CD14-positive monocyte (primary cell): ENCODE data around the gene CSGALNACT2. TPM values are rescaled to one million over a fixed set of nuclear protein-coding genes. Genes with fewer than 3 reads are reported as not detected.

Experiments
- DNase-seq, 3 donors: peaks; one replicate each; pipeline ENCODE4 v3.0.0-alpha.2; 2011 to 2022
- H2AFZ ChIP-seq: 2 replicates; pipeline ENCODE4 v1.6.0; 2012; ENCODE audit warnings: mild to moderate bottlenecking, low read depth, low read length, inconsistent platforms; ENCODE audit not compliant: insufficient read depth, poor library complexity, severe bottlenecking
- H3K27ac ChIP-seq, 2 donors: 1 replicate in 1 of 2; 2 replicates in 1 of 2; pipeline ENCODE4 v1.5.1; 2012 to 2013; ENCODE audit warnings: low read length in 2 of 2, control low read depth in 1 of 2, inconsistent platforms in 1 of 2, low read depth in 1 of 2, mild to moderate bottlenecking in 1 of 2
- H3K27me3 ChIP-seq, 2 donors: one replicate each; pipeline versions ENCODE4 v1.6.0 to v1.6.1; 2011 to 2013; ENCODE audit warnings: low read length in 2 of 2; ENCODE audit not compliant: control insufficient read depth in 2 of 2, insufficient read depth in 2 of 2
- H3K36me3 ChIP-seq, 2 donors: replicated peaks in 1 of 2; 1 replicate in 1 of 2; 2 replicates in 1 of 2; pipeline versions ENCODE4 v1.5.1 to v1.6.1; 2012 to 2013; ENCODE audit warnings: low read length in 2 of 2, control low read depth in 1 of 2, inconsistent platforms in 1 of 2, mild to moderate bottlenecking in 1 of 2; ENCODE audit not compliant: insufficient read depth in 2 of 2, control insufficient read depth in 1 of 2
- H3K4me1 ChIP-seq, 2 donors: 1 replicate in 1 of 2; 2 replicates in 1 of 2; pipeline versions ENCODE4 v1.5.1 to v1.6.1; 2012 to 2013; ENCODE audit warnings: low read length in 2 of 2, control low read depth in 1 of 2, inconsistent platforms in 1 of 2, mild to moderate bottlenecking in 1 of 2, moderate library complexity in 1 of 2; ENCODE audit not compliant: insufficient read depth in 2 of 2, control insufficient read depth in 1 of 2
- H3K4me2 ChIP-seq: replicated peaks from 2 replicates; pipeline ENCODE3; 2012; ENCODE audit warnings: low read length, moderate library complexity, mild to moderate bottlenecking; ENCODE audit not compliant: poor library complexity, severe bottlenecking; ENCODE audit errors: extremely low read depth
- H3K4me3 ChIP-seq, 3 experiments: fragments of 200-600 bp in 1 of 3; sonication (generic) in 1 of 3; replicated peaks in 1 of 3; 1 replicate in 2 of 3; 2 replicates in 1 of 3; pipeline ENCODE4 v1.5.1; 2011 to 2013; ENCODE audit warnings: low read length in 3 of 3, mild to moderate bottlenecking in 3 of 3, control low read depth in 2 of 3, low read depth in 2 of 3, inconsistent platforms in 1 of 3, moderate library complexity in 1 of 3
- H3K79me2 ChIP-seq: 2 replicates; pipeline ENCODE4 v1.6.0; 2012; ENCODE audit warnings: mild to moderate bottlenecking, control low read depth, inconsistent platforms, low read length, moderate library complexity; ENCODE audit not compliant: insufficient read depth
- H3K9ac ChIP-seq: 2 replicates; pipeline ENCODE4 v1.6.0; 2017; ENCODE audit warnings: low read length, mild to moderate bottlenecking; ENCODE audit not compliant: insufficient read depth, poor library complexity, severe bottlenecking
- H3K9me3 ChIP-seq, 2 donors: replicated peaks in 1 of 2; 1 replicate in 1 of 2; 2 replicates in 1 of 2; pipeline versions ENCODE4 v1.5.1 to v1.6.1; 2012 to 2013; ENCODE audit warnings: low read length in 2 of 2, control low read depth in 1 of 2; ENCODE audit not compliant: control insufficient read depth in 1 of 2, insufficient read depth in 1 of 2
- H4K20me1 ChIP-seq: 2 replicates; pipeline ENCODE4 v1.6.0; 2012; ENCODE audit warnings: mild to moderate bottlenecking, low read length, control low read depth, moderate library complexity; ENCODE audit not compliant: insufficient read depth
- H3K27ac Mint-ChIP-seq, 7 donors: one replicate each; pipeline ENCODE4 v1.8.0; 2020; ENCODE audit warnings: mild to moderate bottlenecking in 7 of 7, mixed read lengths in 7 of 7, moderate library complexity in 6 of 7, inconsistent platforms in 2 of 7
- H3K27me3 Mint-ChIP-seq, 3 donors: one replicate each; pipeline ENCODE4 v1.8.0; 2021 to 2022; ENCODE audit warnings: low read depth in 3 of 3, mild to moderate bottlenecking in 3 of 3, mixed read lengths in 3 of 3, moderate library complexity in 3 of 3, inconsistent platforms in 1 of 3
- H3K36me3 Mint-ChIP-seq, 2 donors: one replicate each; pipeline ENCODE4 v1.8.0; 2020; ENCODE audit warnings: mixed read lengths in 2 of 2, inconsistent platforms in 1 of 2, mild to moderate bottlenecking in 1 of 2
- H3K4me1 Mint-ChIP-seq: one replicate; pipeline ENCODE4 v1.8.0; 2020; ENCODE audit warnings: mild to moderate bottlenecking, mixed read lengths
- H3K4me3 Mint-ChIP-seq, 2 donors: one replicate each; pipeline ENCODE4 v1.8.0; 2020; ENCODE audit warnings: mild to moderate bottlenecking in 2 of 2, mixed read lengths in 2 of 2, moderate library complexity in 1 of 2
- H3K9me3 Mint-ChIP-seq, 7 donors: one replicate each; pipeline ENCODE4 v1.8.0; 2020 to 2022; ENCODE audit warnings: mixed read lengths in 7 of 7, mild to moderate bottlenecking in 6 of 7, moderate library complexity in 6 of 7, inconsistent platforms in 2 of 7
- WGBS: methylation state at CpG from one replicate; pipeline ENCODE4 v1.1.5; 2013; ENCODE audit warnings: missing lambda C conversion rate; ENCODE audit not compliant: insufficient coverage; 5-methylcytosine and 5-hydroxymethylcytosine counted together
- intact Hi-C, 2 donors: fragments of 100-400 bp; cut with micrococcal nuclease; formaldehyde crosslinking; loops; one replicate each; pipeline versions ENCODE4 v1.15.0 to v1.15.1; 2023
- polyA plus RNA-seq, 3 donors: library from polyadenylated mRNA; depleted of rRNA in 1 of 3; unstranded in 2 of 3; stranded (reverse) in 1 of 3; fragments of 300-500 nt in 2 of 3; fragments of >200 nt in 1 of 3; fragmentation: Illumina TruSeq in 2 of 3; gene quantifications; 1 replicate in 2 of 3; 2 replicates in 1 of 3; pipeline ENCODE4 v1.2.3, GENCODE V29; 2012 to 2021
- TF ChIP-seq, protein P1 (sequence below): fragments of 200-600 bp; IDR thresholded peaks from one replicate; pipeline ENCODE4 v1.8.0; 2022; ENCODE audit warnings: antibody characterized with exemption, mild to moderate bottlenecking

CSGALNACT2 gene
- polyA plus RNA-seq, 3 donors, result 43.7 to 80.1 (median 48.2) TPM

DNA sequence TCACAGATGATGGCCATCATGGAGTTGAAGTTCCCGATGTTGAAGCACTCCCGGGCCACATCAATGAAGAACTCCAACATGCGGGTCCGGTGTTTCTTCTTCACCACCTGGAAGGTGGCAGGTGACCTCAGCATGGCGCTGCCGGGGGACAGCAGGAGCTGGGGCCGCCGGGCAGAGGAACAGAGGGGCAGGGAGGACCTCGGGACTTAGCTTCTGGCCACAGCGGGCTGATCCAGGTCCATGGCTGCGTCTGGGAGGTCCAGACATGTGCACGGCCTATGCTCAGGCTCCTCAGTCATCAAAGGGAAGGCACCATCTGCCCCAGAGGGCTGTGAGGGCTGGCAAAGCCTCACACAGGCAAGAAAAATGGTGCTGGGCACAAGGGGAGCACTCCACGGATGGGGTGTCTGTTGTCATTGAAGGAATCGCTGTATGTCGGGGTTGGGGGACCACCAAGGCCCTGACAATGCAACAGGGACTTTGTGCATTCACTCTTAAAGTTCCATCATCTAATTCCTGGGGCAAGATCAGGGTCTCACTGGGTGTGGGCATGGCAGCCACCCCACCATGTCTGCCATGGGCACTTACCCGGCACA, 60.9 kb downstream of the CSGALNACT2 start:
- Mint-ChIP-seq H3K9me3 (peaks cover 0 to 1% (median 0%) of the 10 kb centered on the region in 7 donors), H3K36me3 (peaks cover 4 to 5% of the 10 kb centered on the region in 2 donors), H3K27me3 (peaks cover 0 to 1% (median 0%) of the 10 kb centered on the region in 3 donors), H3K4me3 (no peak overlapping the region), H3K4me1 (peaks cover 13% of the 10 kb centered on the region), H3K27ac (no peak overlapping the region)
- Histone ChIP-seq H3K36me3 (no peaks in the 10 kb centered on the region), H3K4me3 (no peak overlapping the region), H4K20me1 (peaks cover 2% of the 10 kb centered on the region), H3K4me2 (no peak overlapping the region), H3K27me3 (no peaks in the 10 kb centered on the region), H3K79me2 (no peaks in the 10 kb centered on the region), H3K9me3 (no peaks in the 10 kb centered on the region), H3K27ac (no peak overlapping the region), H3K9ac (no peak overlapping the region), H2AFZ (no peak overlapping the region), H3K4me1 (peaks cover 15 to 23% of the 10 kb centered on the region in 2 donors)
- no peak for DNase-seq
- TF ChIP-seq, protein P1, sequence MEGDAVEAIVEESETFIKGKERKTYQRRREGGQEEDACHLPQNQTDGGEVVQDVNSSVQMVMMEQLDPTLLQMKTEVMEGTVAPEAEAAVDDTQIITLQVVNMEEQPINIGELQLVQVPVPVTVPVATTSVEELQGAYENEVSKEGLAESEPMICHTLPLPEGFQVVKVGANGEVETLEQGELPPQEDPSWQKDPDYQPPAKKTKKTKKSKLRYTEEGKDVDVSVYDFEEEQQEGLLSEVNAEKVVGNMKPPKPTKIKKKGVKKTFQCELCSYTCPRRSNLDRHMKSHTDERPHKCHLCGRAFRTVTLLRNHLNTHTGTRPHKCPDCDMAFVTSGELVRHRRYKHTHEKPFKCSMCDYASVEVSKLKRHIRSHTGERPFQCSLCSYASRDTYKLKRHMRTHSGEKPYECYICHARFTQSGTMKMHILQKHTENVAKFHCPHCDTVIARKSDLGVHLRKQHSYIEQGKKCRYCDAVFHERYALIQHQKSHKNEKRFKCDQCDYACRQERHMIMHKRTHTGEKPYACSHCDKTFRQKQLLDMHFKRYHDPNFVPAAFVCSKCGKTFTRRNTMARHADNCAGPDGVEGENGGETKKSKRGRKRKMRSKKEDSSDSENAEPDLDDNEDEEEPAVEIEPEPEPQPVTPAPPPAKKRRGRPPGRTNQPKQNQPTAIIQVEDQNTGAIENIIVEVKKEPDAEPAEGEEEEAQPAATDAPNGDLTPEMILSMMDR, result no peak
- 97% methylated on average over 16 of the region's 16 CpGs for WGBS
- intact Hi-C loops, result no loop called here

DNA sequence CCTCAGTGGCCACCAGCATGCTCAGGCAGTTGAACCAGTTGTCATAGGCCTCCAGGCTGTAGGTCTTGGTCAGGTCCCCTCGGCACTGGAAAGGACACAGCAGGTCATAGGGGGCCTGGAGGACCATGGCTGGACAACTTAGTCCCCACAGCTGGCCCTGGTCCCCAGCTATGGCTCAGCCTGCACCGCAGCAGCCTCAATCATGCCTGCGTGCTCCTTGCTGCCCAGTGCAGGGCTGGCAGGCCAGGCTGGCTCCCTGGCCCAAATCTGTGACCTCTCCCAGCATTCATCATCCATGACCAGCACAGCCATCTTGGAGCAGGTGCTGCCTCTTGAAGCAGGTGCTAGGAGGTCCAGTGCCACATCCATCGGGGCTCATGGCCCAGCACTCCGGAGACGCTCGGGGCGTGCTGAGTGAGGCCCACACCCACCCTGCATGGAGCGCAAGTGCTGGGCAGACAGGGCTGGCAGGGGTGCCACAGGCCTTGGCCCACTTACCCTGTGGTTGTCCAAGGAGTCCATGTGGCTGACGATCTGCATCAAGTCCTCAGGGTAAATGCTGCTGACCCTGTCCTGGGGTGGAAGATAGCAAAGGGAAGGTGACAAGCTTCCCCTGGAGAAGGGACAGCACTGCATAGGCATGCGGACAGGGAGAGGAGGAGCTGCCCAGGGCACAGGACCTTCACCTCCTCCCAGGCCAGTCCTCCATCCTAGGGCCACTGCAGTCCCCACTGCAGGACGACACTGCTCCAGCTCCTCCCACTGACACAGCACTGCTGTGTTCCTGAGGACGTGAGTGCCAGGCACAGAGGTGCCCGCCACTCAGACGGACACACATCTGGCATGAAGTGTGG, 61.7 kb downstream of the CSGALNACT2 start:
- H2AFZ ChIP-seq, result no peak overlapping the region
- no peaks in the 10 kb centered on the region for H3K79me2 ChIP-seq
- H3K27ac ChIP-seq, result no peak overlapping the region
- intact Hi-C loops, result loop anchor here (5.0 to 10.0 kb wide), 3 partner anchors 265 to 335 kb away; no protein-coding TSS in a partner anchor
- peaks cover 0 to 1% (median 0%) of the 10 kb centered on the region in 7 donors for H3K9me3 Mint-ChIP-seq
- no peak overlapping the region for H3K4me3 Mint-ChIP-seq
- no peaks in the 10 kb centered on the region for H3K27me3 ChIP-seq
- H4K20me1 ChIP-seq, result no peaks in the 10 kb centered on the region
- TF ChIP-seq, protein P1, result no peak
- peaks cover 15% of the 10 kb centered on the region for H3K4me1 Mint-ChIP-seq
- H3K36me3 Mint-ChIP-seq, result peaks cover 4 to 5% of the 10 kb centered on the region in 2 donors
- H3K9me3 ChIP-seq, result no peaks in the 10 kb centered on the region
- WGBS, result 93% methylated on average over 15 of the region's 15 CpGs
- no peak overlapping the region for H3K4me2 ChIP-seq
- no peak overlapping the region for H3K4me3 ChIP-seq
- no peak overlapping the region for H3K9ac ChIP-seq
- H3K27ac Mint-ChIP-seq, result no peak overlapping the region
- peaks cover 15 to 26% of the 10 kb centered on the region in 2 donors for H3K4me1 ChIP-seq
- peak in 1 of 3 donors; percentile 1 for DNase-seq
- H3K36me3 ChIP-seq, result no peaks in the 10 kb centered on the region
- H3K27me3 Mint-ChIP-seq, result peaks cover 0 to 1% (median 1%) of the 10 kb centered on the region in 3 donors
